Upper lobe of left lung (tissue), 6 donors: ENCODE data around the gene G6PC3. TPM values are rescaled to one million over a fixed set of nuclear protein-coding genes. Genes with fewer than 3 reads are reported as not detected.
"Not testable (repeated sequence)": the region's sequence is repeated elsewhere in the genome, so short reads cannot be mapped to it uniquely, and the experiment has no call there.

ENCODE experiments used
- ATAC-seq, 2 donors: fragments of 200-7000 bp; cut with Tn5 transposase; one replicate each; pipeline ENCODE4 v1.9.1; 2022; ENCODE audit warnings: mild to moderate bottlenecking in 2 of 2, moderate library complexity in 2 of 2; ENCODE audit not compliant: low FRiP score in 2 of 2
- DNase-seq, 2 donors: peaks; one replicate each; pipeline ENCODE4 v3.0.0-alpha.2; 2019 to 2020
- H3K27ac ChIP-seq, 4 donors: fragments of 200-600 bp; sonication (generic); one replicate each; pipeline ENCODE4 v1.5.1; 2016 to 2019
- H3K27me3 ChIP-seq, 4 donors: fragments of 200-600 bp; sonication (generic); one replicate each; pipeline ENCODE4 v1.5.1; 2017 to 2019
- H3K36me3 ChIP-seq, 4 donors: fragments of 200-600 bp; sonication (generic); one replicate each; pipeline ENCODE4 v1.5.1; 2016 to 2019
- H3K4me1 ChIP-seq, 4 donors: fragments of 200-600 bp; sonication (generic); one replicate each; pipeline ENCODE4 v1.5.1; 2018 to 2019
- H3K4me3 ChIP-seq, 4 donors: fragments of 200-600 bp; sonication (generic); one replicate each; pipeline ENCODE4 v1.5.1; 2017 to 2019; ENCODE audit warnings: mild to moderate bottlenecking in 2 of 4, moderate library complexity in 1 of 4
- H3K9me3 ChIP-seq, 4 donors: fragments of 200-600 bp; sonication (generic); one replicate each; pipeline ENCODE4 v1.5.1; 2018 to 2019
- EP300 ChIP-seq, 4 donors: sonication (generic); formaldehyde crosslinking; IDR thresholded peaks; one replicate each; pipeline ENCODE4 v1.5.1; 2017; ENCODE audit warnings: antibody characterized with exemption in 4 of 4, control low read depth in 2 of 4
- POLR2A ChIP-seq, 4 donors: fragments of 450-650 bp; IDR thresholded peaks; one replicate each; pipeline ENCODE4 v1.5.1; 2016 to 2017; ENCODE audit warnings: antibody characterized with exemption in 4 of 4, mild to moderate bottlenecking in 2 of 4
- POLR2AphosphoS5 ChIP-seq, 2 donors: sonication (generic); formaldehyde crosslinking; IDR thresholded peaks; one replicate each; pipeline ENCODE4 v1.5.1; 2017; ENCODE audit warnings: antibody characterized with exemption in 2 of 2
- WGBS, 2 donors: methylation state at CpG; one replicate each; pipeline ENCODE4 v1.1.5; 2017 to 2018; 5-methylcytosine and 5-hydroxymethylcytosine counted together
- total RNA-seq, 6 donors: library from RNA; depleted of rRNA in 4 of 6; stranded (reverse); fragments of >200 nt in 4 of 6; gene quantifications; one replicate each; pipeline versions ENCODE4 v1.1.0 to v1.2.1, GENCODE V29; 2016 to 2021
- TF ChIP-seq, protein P1 (sequence below), 6 experiments: fragments of 450-650 bp in 4 of 6; fragments of 200-600 bp in 2 of 6; sonication (generic) in 2 of 6; IDR thresholded peaks; one replicate each; pipeline ENCODE4 v1.5.1; 2016 to 2019; ENCODE audit warnings: antibody characterized with exemption in 6 of 6
- donor health status: DM: no; HTN: no; CAD: no; lungs with moderate emphysema.
- donor health status: DM: no; HTN: yes; CAD: no; lungs with severe emphysema.

G6PC3 gene, protein sequence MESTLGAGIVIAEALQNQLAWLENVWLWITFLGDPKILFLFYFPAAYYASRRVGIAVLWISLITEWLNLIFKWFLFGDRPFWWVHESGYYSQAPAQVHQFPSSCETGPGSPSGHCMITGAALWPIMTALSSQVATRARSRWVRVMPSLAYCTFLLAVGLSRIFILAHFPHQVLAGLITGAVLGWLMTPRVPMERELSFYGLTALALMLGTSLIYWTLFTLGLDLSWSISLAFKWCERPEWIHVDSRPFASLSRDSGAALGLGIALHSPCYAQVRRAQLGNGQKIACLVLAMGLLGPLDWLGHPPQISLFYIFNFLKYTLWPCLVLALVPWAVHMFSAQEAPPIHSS
- 10 to 100 TPM; 16.8 to 63.0 (median 33.8) TPM for total RNA-seq

DNA sequence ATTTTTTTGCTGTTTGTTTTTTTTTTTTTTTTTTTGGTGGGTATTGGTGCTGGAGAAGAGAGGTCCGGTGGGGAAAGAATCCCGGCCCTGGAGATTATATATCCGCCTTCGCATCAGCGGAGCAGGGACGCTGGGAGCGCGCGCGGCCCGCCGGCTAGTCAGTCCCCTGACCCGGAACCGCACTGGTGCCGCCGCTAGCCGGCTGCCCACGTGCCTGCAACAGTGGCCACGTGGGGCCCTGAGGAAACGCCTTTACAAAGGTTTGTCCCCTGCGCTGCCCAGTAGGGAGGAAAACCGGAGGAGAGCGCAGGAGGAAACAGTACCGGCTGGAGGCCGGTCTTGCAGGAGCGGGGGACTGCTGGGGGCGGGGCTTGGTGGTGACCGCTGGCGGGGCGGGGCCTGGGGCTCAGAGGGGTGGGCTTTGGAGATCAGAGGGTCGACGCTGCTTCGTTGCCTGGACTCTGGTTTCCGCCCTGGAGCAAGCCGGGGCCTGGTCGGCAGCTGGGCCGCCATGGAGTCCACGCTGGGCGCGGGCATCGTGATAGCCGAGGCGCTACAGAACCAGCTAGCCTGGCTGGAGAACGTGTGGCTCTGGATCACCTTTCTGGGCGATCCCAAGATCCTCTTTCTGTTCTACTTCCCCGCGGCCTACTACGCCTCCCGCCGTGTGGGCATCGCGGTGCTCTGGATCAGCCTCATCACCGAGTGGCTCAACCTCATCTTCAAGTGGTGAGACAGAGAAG is at the start of gene G6PC3:
G6PC3 (plus strand) TSS at position 281 of the 743 bp plus-strand sequence; CDS start at position 512, 231 bp downstream.
- no peaks in the 10 kb centered on the region for H3K27me3 ChIP-seq
- peaks cover 23 to 43% (median 30%) of the 10 kb centered on the region in 4 donors for H3K4me1 ChIP-seq
- H3K27ac ChIP-seq, result peak within 1 kb of the TSS; percentile 85 to 91 (median 88)
- H3K36me3 ChIP-seq, result peaks cover 0 to 17% (median 11%) of the 10 kb centered on the region in 4 donors
- peak within 1 kb of the TSS; percentile 56 to 87 (median 84) for H3K4me3 ChIP-seq
- peak; percentile 96 to 97 for DNase-seq
- TF ChIP-seq POLR2A (IDR thresholded peaks at IDR 0.05) (peak in 3 of 4 donors; percentile 16 to 84 (median 65)), EP300 (IDR thresholded peaks at IDR 0.05) (peak in 2 of 4 donors; percentile 36 to 78), POLR2AphosphoS5 (IDR thresholded peaks at IDR 0.05) (peak; percentile 94 to 97)
- TF ChIP-seq, protein P1, sequence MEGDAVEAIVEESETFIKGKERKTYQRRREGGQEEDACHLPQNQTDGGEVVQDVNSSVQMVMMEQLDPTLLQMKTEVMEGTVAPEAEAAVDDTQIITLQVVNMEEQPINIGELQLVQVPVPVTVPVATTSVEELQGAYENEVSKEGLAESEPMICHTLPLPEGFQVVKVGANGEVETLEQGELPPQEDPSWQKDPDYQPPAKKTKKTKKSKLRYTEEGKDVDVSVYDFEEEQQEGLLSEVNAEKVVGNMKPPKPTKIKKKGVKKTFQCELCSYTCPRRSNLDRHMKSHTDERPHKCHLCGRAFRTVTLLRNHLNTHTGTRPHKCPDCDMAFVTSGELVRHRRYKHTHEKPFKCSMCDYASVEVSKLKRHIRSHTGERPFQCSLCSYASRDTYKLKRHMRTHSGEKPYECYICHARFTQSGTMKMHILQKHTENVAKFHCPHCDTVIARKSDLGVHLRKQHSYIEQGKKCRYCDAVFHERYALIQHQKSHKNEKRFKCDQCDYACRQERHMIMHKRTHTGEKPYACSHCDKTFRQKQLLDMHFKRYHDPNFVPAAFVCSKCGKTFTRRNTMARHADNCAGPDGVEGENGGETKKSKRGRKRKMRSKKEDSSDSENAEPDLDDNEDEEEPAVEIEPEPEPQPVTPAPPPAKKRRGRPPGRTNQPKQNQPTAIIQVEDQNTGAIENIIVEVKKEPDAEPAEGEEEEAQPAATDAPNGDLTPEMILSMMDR (IDR thresholded peaks at IDR 0.05), result peak in 3 of 6 experiments; percentile 22 to 30 (median 30)
- peak; percentile 95 to 96 for ATAC-seq
- H3K9me3 ChIP-seq, result no peaks in the 10 kb centered on the region
- 1% methylated on average over 34 to 38 of the region's 53 CpGs for WGBS, 2 donors

DNA sequence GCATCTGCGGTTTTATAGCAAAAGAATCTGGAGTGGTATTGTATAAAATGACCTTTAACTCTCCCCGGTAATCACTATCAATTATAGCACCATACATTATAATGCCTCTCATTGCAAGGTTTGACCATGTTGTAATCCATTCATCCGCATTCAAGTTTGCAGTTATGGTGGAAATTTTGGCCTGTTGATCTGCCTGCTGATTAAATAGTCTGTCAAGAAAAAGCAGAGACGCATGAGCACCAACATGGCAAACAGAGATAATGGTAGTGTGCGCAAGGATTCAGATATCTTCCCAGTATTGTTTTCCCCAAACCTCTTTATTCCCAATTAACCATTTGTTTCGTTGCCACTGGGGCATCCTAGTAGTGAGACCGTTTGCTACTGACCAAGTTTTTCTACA is 49.3 kb upstream of the G6PC3 start:
- not testable (repeated sequence) for H3K4me1 ChIP-seq, H3K4me3 ChIP-seq, H3K27me3 ChIP-seq, H3K9me3 ChIP-seq, ATAC-seq, H3K27ac ChIP-seq, DNase-seq
- peaks cover 0 to 24% (median 6%) of the 10 kb centered on the region in 4 donors for H3K36me3 ChIP-seq
- 92 to 95% methylated on average over 7 of the region's 7 CpGs for WGBS, 2 donors

DNA sequence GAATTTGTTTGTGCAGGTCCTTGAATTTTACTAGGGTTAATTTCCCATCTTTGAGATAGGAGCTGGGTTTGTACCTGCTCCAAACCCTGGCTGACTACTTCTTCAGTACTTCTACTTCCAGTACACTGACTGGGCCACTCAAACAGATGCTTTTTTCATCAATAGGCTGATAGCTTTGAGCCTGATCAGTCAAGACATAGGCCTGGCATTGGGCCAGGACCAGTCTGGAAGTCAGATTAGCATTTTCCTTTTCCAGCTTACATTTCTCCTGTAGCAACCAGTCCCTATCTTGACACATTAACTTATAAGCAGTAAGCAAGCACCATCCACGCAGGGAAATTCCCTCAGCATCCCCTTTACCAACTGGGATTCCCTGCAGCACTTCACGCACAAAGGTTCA is 48.3 kb upstream of the G6PC3 start:
- ATAC-seq (no peak), DNase-seq (no peak)
- no peak overlapping the region for H3K27ac ChIP-seq
- TF ChIP-seq POLR2AphosphoS5 (IDR thresholded peaks at IDR 0.05) (no peak), POLR2A (IDR thresholded peaks at IDR 0.05) (no peak), EP300 (IDR thresholded peaks at IDR 0.05) (no peak)
- TF ChIP-seq, protein P1 (IDR thresholded peaks at IDR 0.05), result no peak
- no peak overlapping the region for H3K4me3 ChIP-seq
- H3K4me1 ChIP-seq, result no peaks in the 10 kb centered on the region
- no peaks in the 10 kb centered on the region for H3K9me3 ChIP-seq
- WGBS, 2 donors, result 89 to 92% methylated on average over 2 of the region's 2 CpGs
- no peaks in the 10 kb centered on the region for H3K27me3 ChIP-seq
- peaks cover 0 to 24% (median 6%) of the 10 kb centered on the region in 4 donors for H3K36me3 ChIP-seq

DNA sequence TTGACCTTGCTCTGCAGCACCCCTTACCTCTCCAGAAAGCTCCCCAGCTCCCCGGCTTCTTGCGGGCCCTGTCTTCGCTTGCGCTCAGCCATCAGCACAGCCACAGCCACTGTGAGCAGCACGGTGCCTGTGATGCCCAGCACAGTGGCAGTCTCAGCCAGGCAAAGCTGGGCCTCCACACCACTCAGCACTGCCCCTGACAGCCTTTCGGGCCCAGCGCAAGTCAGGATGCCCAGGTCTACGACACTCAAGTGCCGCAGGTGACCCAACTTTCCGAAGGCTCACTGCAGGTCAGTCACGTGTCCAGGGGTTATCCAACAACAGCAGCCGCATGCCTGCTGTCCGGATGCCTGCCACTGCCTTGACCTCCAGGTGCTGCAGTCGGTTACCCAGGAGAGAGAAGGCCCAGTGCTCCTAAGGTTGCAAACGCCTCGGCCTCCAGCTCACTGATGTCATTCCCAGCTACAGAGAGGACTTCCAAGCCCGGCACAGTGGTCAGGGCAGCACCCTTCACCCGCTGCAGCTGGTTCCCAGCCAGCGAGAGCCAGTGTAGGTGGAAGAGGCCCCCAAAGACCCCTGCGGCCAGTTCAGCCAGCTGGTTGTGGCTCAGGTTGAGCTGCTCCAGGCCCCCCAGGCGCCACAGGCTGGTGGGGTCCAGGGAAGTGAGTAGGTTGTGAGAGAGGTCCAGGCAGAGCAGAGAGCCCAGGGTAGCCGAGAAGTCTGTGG is 46.8 kb upstream of the G6PC3 start:
- TF ChIP-seq POLR2AphosphoS5 (IDR thresholded peaks at IDR 0.05) (no peak), POLR2A (IDR thresholded peaks at IDR 0.05) (no peak), EP300 (IDR thresholded peaks at IDR 0.05) (no peak)
- TF ChIP-seq, protein P1 (IDR thresholded peaks at IDR 0.05), result no peak
- Histone ChIP-seq H3K4me1 (no peaks in the 10 kb centered on the region), H3K27me3 (no peaks in the 10 kb centered on the region), H3K9me3 (no peaks in the 10 kb centered on the region), H3K36me3 (peaks cover 0 to 28% (median 7%) of the 10 kb centered on the region in 4 donors), H3K4me3 (no peak overlapping the region), H3K27ac (no peak overlapping the region)
- ATAC-seq, result peak; percentile 12 to 42
- 87 to 91% methylated on average over 9 to 15 of the region's 22 CpGs for WGBS, 2 donors
- no peak for DNase-seq

DNA sequence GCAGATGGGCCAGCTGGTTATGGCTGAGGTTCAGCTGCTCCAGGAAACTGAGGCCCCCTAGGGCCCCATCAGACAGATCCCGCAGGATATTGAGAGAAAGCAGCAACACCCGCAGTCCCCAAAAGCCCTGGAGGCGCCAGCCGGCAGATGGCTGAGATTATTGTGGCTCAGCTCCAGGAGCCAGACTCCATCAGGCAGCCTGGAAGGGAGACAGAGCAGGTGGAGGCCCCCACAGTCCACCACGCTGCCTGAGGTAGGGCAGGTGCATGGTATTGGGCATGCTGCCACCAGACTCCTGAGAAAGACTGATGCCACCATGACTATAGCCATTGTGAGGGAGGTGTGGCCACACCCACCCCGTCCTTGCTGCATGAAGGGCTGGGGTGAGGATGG is 46.3 kb upstream of the G6PC3 start:
- H3K27me3 ChIP-seq, result no peaks in the 10 kb centered on the region
- DNase-seq (no peak), ATAC-seq (peak; percentile 16)
- H3K4me1 ChIP-seq, result no peaks in the 10 kb centered on the region
- no peak overlapping the region for H3K27ac ChIP-seq
- no peak overlapping the region for H3K4me3 ChIP-seq
- H3K36me3 ChIP-seq, result peaks cover 0 to 28% (median 8%) of the 10 kb centered on the region in 4 donors
- no peaks in the 10 kb centered on the region for H3K9me3 ChIP-seq
- 76 to 94% methylated on average over 6 of the region's 6 CpGs for WGBS, 2 donors
- TF ChIP-seq, protein P1 (IDR thresholded peaks at IDR 0.05), result no peak
- no peak for TF ChIP-seq POLR2AphosphoS5 (IDR thresholded peaks at IDR 0.05)
- no peak for TF ChIP-seq POLR2A (IDR thresholded peaks at IDR 0.05)
- TF ChIP-seq EP300 (IDR thresholded peaks at IDR 0.05), result no peak
